ENCODE results near the gene SUSD4.

The SUSD4 gene

DNA sequence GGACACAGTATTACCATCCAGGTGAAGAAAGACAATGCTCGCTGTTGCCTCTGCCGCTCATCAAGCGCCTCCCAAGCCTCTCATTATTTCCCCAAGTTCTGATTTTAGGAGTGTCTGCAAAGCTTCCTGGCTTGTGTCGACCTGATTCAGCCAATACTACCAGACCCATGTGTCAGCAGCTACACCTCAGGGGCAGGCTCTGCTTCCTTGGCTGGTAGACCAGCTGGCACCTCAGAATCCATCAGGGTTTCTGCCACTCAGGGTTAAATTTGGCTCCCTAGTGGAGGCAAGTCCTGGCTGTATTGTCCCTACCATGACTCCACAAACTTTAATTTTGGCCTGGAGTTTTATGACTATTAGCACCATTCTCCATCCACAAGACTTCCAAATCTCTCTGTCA lies 35.4 kb downstream of the SUSD4 start:
- no peak for DNase-seq (ENCODE audit: low read depth)

DNA sequence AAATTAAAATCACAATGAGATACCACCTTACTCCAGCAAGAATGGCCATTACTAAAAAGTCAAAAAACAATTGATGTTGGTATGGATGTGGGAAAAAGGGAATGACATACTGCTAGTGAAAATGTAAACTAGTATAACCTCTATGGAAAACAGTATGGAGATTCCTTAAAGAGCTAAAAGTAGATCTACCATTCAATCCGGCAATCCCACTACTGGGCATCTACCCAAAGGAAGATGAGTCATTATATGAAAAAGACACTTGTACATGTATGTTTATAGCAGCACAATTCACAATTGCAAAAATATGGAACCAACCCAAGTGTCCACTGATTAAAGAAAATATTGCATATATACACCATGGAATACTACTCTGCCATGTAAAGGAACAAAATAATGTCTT lies 37.2 kb downstream of the SUSD4 start:
- DNase-seq (ENCODE audit: low read depth) = no peak

DNA sequence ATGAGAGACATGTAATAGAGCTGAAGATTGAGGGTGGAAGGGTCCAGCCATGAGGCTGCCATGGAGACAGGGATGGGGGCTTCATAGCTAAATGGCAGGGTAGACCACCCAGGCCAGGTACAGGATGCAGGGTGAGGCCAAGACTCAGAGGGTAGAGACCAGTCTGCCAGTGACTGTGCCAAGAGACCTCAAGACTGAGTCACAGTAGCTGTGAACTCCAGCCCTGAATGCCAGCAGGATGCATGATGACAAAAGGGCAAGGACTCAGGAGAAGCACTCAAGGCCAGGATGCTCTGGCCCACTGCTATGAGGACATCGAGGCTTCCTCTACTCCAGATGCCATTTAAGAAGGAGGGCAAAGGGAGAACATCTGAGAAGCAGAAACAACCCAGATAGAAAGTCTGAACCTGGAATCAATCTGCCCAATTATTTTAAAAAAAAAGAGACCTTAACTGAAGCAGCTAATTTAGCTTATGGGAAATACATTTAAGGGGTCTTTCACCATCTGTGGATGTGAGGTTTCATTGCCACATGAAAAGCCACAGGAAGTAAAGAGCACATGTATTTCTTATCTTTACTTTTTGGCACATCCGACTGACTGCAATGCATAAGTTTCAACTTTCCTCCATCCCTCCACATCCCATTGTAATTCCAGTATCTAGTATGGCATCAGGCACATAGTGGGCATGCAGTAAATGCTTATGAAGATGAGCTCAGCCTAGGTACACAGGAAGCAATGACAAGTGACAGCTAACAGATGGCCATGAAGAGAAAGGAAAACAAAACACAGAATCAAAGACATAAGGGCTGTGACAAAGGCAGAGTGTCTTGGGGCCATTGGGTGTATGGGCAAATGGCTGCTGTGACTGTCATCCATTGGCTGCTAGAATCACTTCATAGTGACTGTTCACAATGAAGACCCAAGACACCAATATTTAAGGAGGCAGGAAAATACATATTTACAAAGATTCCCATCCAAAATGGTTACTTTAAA lies 40.2 kb downstream of the SUSD4 start:
- no peak for DNase-seq (ENCODE audit: low read depth)

DNA sequence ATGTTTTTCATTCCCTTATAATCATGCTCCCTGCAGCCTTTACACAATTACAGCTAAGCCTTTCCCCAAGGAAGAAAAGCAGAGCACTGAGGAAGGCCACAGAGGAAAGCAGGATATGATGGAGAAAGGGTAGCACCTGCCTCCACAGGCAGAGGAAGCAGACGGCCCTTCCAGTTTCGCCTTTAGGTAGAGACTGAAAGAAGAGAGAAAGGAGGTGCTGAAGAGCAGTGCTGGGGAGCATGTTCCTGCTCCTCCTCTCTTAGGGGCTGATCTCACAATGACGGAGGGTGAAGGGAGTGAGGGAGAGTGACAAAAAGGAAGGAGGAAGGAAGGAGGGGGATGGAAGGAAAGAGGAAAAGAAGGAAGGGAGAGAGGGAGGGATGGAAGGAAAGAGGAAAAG lies 41.1 kb downstream of the SUSD4 start:
- no peak for DNase-seq (ENCODE audit: low read depth)

DNA sequence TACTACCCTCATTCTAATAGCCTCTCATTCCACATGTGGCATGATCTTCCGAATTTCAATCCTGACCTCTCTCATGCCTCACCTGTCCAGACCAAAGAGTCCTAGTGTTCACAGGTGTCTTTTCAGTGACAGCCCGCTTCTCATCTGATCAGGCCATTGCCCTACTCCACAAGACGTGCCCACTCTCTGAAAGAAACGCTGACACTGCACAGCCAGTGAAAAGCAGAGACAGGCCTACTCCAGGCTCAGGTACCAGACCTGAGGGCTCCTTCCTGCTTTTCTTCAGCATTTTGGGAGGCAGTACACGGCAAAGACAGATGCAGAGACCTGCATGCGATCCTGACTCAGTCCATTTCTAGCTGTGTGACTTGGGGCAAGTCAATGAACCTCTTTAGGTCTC lies 43.0 kb downstream of the SUSD4 start:
- DNase-seq (ENCODE audit: low read depth) = no peak

DNA sequence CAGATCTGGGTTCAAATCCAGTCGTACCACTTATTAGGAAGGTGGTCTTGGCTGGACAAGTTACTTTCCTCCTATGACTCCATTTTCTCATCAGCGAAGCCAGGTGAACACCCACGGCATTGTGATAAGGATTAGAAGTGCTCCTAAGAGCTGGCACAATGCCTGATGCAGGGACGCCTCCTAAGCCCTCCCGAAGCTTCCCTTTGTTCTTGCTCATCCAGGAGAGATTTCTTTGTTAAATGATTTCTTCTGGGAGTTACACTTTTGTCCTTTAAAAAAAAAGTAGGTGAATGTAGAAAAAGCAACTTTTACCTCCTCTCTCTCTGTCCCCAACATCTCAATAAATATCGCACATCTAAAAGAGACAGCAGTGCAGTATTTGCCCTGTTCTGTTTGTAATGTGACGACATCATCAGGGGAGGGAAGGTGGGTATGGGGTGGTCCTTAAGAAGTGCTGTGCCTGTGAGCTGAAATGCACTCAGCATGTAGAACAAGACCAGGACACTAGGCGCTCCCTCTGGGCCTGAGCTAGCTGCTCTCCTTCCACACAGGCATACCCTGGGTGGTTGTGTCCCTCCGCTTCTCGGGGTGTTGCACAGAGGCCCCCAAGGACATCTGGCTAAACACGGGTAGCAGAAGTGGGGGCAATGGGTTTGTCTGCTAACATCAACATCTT lies 43.9 kb downstream of the SUSD4 start:
- DNase-seq (ENCODE audit: low read depth) = no peak

DNA sequence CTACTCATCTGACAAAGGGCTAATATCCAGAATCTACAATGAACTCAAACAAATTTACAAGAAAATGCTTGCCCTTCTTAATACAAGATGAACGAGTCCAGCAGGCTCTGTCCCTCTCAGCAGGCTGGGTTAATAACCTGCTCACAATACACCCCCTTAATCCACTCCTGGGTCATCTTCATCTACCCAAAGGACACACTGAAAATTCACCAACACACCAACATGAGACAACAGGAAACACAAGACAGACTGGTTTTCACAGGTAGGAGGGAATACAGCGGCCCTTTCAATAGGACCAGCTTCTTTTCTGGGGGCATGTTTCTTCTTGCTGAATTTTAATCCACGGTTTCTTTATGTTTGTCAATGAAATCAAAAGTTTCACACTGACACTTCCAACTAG lies 44.6 kb downstream of the SUSD4 start:
- no peak for DNase-seq (ENCODE audit: low read depth)

DNA sequence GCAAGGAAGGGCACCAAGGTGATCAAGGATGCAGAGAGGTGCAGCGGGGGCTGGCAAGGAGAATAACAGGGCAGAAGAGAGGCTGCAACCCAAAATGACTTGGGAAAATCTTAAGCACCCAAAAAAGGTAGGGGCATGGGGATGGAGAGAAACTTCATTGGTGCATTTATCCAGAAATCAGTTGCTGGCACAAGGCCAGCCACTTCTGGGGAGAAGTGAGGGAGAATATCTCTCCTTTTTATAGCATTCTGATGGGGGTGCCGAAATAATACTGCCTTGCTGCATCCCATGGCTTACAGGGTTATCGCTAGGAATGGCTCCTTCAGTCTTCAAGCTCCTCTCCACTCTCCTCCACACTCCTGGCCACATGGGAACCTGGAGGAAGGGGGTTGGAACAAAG lies 47.9 kb downstream of the SUSD4 start:
- no peak for DNase-seq (ENCODE audit: low read depth)

DNA sequence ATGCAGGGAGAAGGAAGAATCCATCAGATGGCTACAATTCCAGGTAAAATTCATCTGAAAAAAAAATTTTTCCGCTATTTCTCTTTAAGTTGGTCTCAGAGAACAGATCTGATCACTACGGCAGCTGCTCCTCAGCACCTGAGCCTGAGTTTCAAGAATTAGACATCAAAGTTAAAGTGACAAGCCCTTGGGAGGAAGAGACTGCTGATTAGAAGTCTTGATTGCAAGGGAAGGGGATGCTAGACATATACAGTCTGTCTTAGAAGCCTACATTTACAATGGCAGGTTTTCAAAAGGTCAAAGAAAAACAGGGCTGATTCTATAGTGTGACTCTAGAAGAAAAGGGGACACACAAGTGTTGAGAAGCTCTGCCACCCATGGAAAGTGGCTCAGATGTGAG lies 48.3 kb downstream of the SUSD4 start:
- no peak for DNase-seq (ENCODE audit: low read depth)

DNA sequence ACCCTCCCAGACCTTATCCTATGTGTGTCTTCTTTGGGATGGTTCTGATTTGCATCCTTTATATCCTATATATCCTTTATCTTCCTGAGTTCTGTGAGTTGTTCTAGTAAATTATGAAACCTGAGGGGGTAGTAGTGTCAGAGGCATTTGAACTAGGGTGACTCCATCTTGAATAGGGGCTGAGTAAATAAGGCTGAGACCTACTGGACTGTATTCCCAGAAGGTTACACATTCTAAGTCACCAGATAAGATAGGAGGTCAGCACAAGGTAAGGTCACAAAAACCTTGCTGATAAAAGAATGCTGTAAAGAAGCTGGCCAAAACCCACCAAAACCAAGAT lies 50.6 kb downstream of the SUSD4 start:
- DNase-seq (ENCODE audit: low read depth) = no peak

DNA sequence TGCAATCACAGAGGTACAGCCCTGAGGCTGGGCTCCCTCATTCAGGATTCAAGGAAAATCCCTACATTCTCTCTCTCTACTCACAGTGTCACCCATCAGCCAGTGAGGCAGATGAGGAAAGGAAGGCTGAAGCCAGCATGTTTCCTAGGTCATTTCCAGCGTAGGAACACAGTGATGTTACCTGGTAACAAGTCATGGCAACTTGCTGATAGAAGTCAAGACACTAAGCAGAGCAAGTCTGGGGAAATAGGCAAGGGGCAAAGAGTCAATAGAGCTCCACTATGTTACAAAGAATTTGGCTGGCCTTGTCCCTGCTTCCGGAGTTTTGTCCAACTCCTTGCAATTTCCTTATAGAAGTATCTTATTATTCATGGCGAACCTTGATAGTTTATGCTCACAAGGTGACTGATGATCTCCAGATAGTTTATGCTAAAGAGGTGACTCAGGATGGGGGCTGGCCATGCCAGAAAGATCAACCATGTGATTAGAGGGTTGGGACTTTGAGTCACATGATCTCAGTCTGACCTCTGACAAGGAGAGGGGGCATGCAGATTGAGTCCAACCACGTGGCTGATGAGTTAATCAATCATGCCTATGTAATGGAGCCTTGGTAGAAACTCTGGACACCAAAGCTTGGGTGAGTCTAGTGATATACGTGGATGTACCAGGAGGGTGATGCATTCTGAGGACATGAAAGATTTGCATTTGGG lies 51.1 kb downstream of the SUSD4 start:
- DNase-seq (ENCODE audit: low read depth) = no peak

DNA sequence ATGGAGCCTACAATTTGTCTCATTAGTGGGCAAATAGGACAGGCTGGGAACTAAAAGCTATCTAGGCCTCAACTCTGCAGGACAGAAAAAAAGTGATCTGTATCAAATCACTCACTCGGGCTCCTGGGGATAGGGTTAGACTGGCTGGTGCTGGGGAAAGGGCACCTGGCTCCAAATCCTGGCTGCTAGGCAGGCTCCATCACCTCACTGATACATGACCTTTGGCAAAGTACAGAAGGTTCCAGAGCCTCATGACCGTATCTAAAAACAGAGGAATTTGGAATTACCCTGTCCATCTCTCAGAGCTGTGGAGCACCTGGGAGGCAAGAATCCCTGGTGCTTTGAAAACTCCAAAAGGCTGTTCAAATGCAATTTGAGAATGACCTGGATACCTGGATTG lies 51.7 kb downstream of the SUSD4 start:
- DNase-seq (ENCODE audit: low read depth) = no peak

DNA sequence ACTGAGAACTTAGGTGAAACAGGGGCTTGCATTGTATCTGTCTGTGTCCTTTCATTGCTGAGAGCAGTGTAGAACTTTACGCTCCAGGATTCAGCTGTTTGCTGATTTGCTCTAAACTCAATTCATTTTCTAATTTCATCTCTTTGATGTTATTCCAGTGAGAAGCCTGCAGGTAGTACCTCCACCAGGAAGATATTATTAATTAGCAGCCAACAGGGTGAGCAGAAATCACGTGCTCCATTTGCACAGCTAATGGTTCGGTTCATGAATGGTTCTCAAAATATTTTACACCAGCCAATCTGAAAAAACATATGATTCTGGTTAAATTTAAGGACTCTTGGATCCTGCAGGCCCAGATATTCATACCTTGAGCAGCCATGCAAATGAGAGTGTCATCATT lies 52.1 kb downstream of the SUSD4 start:
- DNase-seq (ENCODE audit: low read depth) = no peak

DNA sequence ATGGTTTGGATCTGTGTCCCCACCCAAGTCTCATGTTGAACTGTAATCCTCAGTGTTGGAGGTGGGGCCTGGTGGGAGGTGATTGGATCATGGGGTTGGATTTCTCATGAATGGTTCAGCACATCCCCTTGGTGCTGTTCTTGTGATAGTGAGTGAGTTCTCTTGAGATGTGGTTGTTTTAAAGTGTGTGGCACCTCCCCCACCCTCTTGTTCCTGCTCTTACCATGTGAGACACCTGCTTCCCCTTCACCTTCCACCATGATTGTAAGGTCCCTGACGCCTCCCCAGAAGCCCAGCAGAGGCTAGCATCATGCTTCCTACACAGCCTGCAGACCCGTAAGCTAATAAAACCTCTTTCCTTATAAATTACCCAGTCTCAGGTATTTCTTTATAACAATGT lies 55.8 kb downstream of the SUSD4 start:
- no peak for DNase-seq (ENCODE audit: low read depth)

DNA sequence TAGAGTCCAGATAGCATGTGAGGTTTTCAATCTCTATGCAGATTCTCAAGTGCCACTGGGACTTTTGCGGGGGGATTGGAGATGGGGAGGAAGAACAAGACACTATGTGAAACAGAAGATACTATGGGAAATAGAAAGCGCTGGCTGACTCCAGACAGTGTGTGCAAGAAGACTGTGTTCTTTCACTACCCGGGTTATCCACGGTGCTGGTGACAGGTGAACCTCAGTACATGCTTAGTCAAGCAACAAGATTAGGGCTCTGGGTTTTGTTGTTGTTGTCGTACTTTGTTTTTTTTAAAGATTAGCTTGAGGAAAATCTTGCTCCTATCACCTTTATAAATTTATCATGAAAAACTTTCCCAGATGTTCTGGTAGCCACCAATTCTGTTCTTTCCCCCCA lies 56.4 kb downstream of the SUSD4 start:
- no peak for DNase-seq (ENCODE audit: low read depth)

DNA sequence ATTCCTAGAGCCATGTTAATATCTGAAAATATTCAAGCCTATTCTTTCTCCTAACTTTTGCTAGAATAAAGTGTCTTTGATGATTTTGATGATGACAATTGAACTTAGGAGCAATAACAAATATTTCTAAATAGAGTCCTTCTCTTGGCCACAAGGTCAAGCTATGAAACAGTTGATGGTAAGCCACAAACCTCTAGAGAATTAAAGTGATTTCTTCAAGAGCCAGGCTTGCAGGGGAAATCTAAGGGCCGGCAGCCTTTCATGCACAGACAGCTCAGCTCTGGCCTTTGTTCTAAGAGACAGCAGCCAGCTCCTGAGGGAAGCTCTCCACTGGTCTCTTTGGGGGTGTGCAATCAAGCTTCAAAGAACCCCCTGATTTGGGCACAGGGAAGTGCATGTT lies 59.0 kb downstream of the SUSD4 start:
- no peak for DNase-seq (ENCODE audit: low read depth)

DNA sequence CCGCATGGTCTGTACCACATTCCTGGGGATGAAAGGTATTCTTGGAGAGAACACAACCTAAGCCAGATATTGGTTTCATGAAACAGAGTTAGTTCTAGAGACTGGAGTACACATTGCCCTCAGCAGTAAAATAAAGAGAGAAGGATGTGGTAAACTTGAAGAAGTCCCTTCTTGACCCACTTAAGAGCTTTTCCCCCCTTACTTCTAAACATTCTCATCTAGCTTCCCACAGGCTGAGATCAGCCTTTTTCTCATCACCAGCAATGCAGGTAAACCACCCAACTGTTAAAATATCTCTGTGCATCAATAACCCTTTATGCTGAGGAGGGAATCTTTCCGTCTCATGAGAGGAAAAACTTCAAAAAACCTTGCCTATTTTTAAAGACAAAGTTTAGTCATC lies 62.6 kb downstream of the SUSD4 start:
- no peak for DNase-seq (ENCODE audit: low read depth)

DNA sequence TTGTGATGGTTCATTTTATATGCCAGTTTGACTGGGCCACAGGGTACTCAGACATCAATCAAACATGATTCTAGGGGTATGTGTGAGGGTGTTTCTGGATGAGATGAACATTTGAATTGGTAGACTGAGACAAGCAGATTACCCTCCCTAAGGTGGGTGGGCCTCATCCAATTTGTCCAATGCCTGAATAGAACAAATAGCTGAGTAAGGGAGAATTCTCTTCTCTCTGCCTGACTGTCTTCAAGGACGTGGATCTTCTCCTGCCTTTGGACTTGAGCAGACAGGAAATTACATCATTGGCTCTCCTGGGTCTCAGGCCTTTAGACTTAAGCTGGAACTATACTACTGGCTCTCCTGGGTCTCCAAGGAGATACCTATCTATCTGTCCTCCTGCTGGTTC lies 64.4 kb downstream of the SUSD4 start:
- no peak for DNase-seq (ENCODE audit: low read depth)

DNA sequence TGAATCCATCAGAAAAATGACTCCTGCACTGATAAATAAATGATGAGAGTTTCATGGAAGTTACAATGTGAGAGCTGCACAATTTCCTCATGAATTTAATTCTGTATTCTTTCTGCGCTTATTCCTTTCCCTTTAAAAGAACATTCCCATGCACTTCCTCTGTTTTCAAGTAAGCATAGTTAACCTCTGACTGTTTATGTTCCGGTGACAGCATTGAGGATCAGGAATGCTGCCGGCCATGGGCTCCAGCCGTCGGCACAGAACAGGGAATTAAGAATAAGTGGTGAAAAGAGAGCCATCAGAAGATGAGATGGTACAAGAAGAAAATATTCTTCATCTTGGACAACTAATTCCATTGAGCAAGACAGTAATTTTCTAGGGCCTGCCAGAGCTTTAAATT lies 65.3 kb downstream of the SUSD4 start:
- DNase-seq (ENCODE audit: low read depth) = no peak

DNA sequence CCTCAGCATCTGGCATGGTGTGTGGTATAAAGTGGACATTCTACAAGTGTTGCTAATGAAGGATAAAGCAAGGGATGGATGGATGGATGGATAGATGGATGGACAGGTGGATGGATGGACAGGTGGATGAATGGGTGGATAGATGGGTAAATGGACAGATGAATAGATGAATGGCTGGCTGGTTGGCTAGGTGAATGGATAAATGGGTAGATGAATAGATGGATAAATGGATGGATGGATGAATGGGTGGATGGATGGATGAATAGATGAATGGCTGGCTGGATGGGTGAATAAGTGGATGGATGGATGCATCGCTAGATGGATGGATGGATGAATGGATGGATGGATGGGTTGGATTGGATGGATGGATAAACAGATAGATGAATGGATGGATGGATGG lies 66.2 kb downstream of the SUSD4 start:
- no peak for DNase-seq (ENCODE audit: low read depth)

DNA sequence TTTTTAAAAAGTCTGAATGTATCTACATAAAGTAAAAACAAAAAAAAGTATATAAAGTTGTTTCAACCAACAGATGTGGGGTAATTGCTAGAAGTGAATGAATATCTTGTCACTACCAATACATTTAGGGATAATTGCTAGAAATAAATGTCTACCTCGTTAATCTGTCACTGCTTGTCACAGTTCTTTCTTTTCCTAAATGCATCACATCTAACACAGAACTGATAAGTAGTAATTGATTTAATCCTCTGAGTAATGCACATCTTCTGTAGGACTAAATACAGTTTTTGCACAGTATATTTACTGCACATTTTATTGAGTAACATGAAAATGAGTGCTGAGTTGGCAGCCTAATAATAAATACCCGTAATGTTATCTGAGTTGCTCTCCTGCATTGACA lies 72.2 kb downstream of the SUSD4 start:
- DNase-seq (ENCODE audit: low read depth) = no peak

DNA sequence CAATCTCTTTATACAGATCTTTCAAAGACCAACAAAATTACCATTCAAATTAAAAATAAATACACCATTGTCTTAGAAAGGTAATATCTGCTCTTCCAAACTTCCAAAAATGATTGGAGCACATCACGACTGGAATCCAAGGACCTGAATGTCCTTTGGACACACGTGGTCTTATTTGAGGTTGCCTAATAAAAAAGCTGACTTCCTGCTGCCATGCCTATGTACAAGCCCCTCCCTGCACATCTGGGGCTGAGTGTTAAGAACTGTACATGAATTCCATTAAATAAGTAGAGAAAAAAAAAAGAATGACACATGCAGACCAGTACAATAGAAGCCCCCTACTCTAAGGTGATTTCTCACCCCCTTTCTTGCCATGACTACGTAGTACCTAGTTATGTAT lies 73.6 kb downstream of the SUSD4 start:
- no peak for DNase-seq (ENCODE audit: low read depth)

DNA sequence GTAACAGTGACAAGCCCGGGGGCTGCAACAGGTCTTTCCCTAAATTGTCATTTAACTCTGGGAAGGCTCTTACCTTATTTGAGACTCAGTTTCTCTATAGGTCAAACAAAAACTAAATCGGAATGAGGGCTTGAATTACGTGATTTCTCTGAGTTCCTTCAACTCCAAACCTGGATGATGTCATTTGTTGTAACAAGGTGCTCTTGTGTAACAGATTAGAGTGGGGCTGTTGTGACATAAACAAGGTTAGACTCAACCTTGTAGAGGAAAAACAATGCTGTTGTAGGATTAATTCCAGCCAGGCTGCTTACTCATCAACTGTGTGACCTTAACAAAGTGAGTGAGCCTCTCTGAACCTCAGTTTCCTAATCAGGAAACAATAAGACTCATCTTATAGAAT lies 74.4 kb downstream of the SUSD4 start:
- no peak for DNase-seq (ENCODE audit: low read depth)

Measured in activated T-cell treated with anti-CD3 and anti-CD28 coated beads for 48 hours (primary cell).